ENCODE data around the gene SGTB.
A peak's percentile ranks its signal among the peaks of the same experiment; 100 is the strongest.

Gene SGTB

DNA sequence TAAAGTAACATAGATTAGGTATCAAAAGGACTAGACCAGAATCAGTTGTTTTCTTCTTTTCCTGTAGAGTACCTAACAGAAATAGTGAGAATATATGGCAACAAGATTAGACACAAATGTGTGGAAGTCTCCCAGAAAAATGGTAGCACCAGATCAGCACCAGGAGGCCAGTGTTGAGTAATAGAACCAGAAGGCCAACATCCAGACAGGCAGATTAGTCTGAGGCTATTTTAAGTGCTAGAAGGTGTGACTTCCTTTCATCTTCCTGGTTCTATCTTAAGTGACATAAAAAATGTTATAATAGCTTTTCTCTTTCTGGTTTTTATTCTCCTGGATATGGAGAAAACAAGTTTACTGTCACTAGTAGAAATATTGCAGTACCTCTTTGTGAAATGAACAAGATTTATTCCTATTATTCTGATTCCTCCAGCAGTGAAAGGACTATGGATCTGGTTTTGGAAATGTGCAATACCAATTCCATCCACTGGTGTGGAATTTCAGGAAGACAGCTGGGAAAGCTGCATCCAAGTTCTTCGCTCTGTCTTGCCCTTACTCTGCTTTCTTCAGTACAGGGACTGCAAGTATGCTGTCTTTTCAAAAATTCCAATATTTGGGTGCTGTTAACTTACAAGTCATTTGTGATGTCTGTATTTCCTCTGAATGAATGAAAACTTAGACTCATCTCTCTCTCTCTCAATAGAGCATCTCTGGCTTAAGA, 57.9 kb downstream of the SGTB start:
- TF ChIP-seq, protein P1, sequence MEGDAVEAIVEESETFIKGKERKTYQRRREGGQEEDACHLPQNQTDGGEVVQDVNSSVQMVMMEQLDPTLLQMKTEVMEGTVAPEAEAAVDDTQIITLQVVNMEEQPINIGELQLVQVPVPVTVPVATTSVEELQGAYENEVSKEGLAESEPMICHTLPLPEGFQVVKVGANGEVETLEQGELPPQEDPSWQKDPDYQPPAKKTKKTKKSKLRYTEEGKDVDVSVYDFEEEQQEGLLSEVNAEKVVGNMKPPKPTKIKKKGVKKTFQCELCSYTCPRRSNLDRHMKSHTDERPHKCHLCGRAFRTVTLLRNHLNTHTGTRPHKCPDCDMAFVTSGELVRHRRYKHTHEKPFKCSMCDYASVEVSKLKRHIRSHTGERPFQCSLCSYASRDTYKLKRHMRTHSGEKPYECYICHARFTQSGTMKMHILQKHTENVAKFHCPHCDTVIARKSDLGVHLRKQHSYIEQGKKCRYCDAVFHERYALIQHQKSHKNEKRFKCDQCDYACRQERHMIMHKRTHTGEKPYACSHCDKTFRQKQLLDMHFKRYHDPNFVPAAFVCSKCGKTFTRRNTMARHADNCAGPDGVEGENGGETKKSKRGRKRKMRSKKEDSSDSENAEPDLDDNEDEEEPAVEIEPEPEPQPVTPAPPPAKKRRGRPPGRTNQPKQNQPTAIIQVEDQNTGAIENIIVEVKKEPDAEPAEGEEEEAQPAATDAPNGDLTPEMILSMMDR (conservative IDR thresholded peaks at IDR 0.05), result peak; percentile 64
- no peak for TF ChIP-seq ZFX (IDR thresholded peaks at IDR 0.05)
- H3K27ac ChIP-seq, result no peak overlapping the region

DNA sequence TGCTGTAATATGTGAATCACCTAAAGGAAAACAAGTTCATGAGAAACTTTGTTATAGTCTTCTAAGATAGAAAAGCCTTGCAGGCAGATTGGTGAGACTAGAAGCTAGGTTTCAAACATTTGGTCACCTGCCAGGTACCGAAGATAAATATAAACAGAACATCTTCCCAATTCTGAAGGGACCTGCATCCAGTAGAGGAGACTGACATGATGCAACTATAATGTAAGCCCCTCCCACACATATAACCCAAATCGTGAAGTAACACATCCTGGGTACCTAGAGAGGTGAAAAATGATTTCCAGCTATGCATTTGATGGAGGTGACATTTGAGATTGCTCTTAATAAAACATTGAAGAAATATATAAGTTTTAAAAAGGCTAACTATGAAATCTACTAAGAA, 67.2 kb downstream of the SGTB start:
- TF ChIP-seq, protein P1 (conservative IDR thresholded peaks at IDR 0.05), result no peak
- TF ChIP-seq ZFX (IDR thresholded peaks at IDR 0.05), result no peak
- no peak overlapping the region for H3K27ac ChIP-seq

DNA sequence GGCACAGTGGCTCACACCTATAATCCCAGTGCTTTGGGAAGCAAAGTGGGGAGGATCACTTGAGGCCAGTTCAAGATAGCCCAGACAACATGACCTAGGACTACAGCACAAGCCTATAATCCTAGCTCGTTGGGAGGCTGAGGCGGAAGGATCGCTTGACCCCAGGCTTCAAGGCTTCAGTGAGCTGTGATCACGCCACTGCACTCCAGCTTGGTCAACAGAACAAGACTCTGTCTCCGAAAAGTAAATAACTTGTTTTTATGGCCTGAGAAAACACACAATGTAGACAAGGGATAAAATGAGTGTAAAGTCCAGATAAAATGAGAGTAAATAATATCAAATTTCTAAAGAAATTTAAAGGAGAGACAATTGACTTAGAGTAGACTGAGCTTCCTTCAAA, 70.8 kb downstream of the SGTB start:
- TF ChIP-seq, protein P1 (conservative IDR thresholded peaks at IDR 0.05), result no peak
- no peak for TF ChIP-seq ZFX (IDR thresholded peaks at IDR 0.05)
- H3K27ac ChIP-seq, result peak overlapping the region; percentile 52

DNA sequence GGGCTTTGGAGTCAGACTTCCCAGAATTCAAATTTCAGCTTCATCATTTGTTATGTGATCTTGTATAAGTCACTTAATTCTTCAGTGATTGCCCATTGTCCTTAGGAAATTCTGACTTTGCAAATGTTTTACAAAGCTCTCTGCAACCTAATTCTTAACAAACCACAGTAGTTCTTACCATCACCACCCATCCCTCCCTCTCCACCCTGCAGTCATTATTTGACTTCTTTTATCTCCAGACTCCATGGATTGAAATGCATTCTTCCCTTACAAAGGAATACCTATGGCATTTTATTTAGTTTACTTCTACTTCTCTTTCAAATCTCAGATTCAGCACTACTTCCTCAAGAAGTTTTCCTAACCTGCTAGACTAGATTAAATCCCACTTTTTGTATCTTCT, 74.0 kb downstream of the SGTB start:
- TF ChIP-seq, protein P1 (conservative IDR thresholded peaks at IDR 0.05), result no peak
- no peak for TF ChIP-seq ZFX (IDR thresholded peaks at IDR 0.05)
- no peak overlapping the region for H3K27ac ChIP-seq

DNA sequence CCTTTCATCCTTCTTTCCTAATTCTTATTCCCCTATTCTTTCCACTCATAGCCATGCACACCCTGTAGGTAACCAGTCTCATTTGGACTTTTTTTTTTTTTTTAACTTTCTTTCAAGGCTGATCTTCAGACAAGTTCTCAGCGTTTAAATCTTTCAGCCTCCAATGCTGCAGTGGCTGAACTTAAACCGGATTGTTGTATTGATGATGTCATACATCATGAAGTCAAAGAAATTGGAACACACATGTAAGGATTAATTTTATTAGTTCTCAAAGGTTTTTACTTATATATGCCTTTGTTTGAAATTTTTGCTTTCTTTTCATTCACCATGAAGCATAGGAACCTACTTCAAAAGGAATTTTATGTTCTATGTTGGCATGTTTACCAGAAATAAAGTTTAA, 75.0 kb downstream of the SGTB start:
- no peak for TF ChIP-seq ZFX (IDR thresholded peaks at IDR 0.05)
- TF ChIP-seq, protein P1 (conservative IDR thresholded peaks at IDR 0.05), result no peak
- no peak overlapping the region for H3K27ac ChIP-seq

DNA sequence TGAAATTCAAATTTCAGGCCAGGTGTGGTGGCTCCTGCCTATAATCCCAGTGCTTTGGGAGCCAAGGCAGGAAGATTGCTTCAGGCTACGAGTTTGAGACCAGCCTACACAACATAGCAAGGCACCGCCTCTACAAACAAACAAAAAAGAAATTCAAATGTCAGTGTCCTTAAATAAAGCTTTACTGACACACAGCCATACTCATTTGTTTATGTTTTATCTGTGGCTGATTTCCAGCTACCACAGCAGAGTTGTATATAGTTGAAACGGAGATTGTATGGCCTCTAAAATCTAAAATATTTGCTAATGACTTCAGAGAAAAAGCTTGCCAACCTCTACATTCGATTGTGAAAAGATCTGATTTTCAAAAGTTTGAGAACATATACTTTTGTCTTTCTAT, 81.7 kb downstream of the SGTB start:
- no peak overlapping the region for H3K27ac ChIP-seq
- TF ChIP-seq, protein P1 (conservative IDR thresholded peaks at IDR 0.05), result no peak
- TF ChIP-seq ZFX (IDR thresholded peaks at IDR 0.05), result no peak

DNA sequence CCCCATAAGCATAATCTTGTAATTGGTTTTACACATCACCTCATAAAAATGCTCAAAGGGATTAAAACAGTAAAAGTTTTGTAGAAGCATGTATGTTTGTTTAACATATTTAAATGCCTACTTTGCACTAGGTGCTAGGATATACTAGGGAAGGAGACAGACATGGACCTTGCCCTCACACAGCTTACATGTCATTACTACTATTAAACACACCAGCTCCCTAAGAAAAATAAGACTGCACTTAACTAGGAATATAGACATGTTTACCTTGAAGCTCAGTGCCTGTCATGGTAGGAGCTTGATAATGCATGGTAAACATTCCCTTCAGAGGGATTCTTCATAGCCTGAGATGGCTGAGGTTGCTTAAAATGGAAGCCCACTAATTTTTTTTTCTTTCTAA, 90.9 kb downstream of the SGTB start:
- no peak overlapping the region for H3K27ac ChIP-seq
- no peak for TF ChIP-seq ZFX (IDR thresholded peaks at IDR 0.05)
- TF ChIP-seq, protein P1 (conservative IDR thresholded peaks at IDR 0.05), result no peak

Data from C4-2B (cell line).